Renal cortical epithelial cell (primary cell): Measurements from ENCODE around the gene ADAM12. TPM values are rescaled to one million over a fixed set of nuclear protein-coding genes. Genes with fewer than 3 reads are reported as not detected.

Source experiments
- DNase-seq: peaks from one replicate; pipeline ENCODE4 v3.0.0-alpha.2; 2011; ENCODE audit warnings: low read depth
- total RNA-seq: library from RNA; depleted of rRNA; stranded (reverse); fragments of >200 nt; gene quantifications from 2 replicates; pipeline ENCODE4 v1.2.3, GENCODE V29; 2014

The ADAM12 gene
- total RNA-seq, 1 donor from 2014 or later = 19.4 TPM

DNA sequence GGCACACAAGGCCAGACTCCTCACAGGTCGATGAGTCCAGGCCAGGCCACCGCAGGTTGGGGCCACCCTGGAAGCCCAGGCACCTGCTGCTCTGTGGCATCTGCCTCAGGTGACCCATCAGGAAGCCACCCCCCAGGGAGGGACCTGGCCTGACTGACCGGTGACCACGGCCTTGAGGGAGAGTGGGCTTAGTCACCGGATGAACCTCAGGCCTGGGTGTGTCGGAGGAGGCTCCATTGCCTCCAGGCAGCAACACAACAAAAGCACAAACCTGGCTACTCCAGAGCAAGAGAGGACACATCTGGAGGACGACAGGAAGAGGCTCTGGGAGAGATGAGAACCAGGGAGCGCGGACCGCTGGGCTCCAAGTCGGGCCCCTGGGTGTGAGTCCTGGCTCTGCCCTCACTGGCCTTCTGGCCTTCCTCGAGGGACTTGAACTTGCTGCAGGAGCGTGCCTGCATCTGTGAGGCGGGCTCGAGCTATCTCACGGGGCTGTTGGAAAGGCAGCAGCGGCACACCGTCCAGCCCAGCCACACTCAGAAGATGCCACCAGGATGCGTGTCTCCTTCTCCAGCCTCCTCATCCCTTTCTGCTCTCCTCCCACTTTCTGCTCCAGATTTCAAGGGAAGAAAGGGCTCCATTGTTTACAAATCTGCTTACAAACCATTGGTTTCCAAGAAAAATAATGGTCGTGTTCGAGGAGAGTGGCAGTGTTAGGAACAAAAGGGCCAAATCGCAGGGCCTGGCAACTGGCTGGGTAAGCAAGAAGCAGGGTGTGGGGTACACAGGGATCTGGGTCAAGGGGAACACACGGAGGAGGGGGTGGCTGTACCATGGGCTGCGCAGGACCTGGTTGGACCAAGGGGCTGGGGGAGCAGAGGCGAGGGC is 152.9 kb downstream of the ADAM12 start:
- no peak for DNase-seq

DNA sequence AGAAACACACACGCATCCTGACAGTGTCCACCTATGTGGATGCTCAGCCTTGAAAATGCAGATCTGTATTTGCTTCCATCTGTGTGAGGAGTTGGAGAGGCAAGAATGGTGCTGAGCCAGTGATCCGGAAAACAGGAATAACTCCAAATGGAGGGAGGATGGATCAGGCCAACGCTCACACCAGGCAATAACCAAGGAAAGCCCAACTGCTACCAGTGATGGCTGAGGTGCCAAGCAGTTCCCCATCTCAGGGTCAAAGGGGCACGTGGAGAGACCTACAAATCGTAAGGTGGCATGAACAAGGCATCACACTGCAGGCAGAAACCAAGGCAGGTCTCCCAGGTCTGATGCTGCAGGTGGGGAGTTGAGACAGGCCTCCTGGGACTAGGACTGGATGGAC is 153.6 kb downstream of the ADAM12 start:
- no peak for DNase-seq

- DNase-seq = no peak
Observed at GRCh38 chr10:126233182-126234148, 154.8 kb downstream of the ADAM12 start.

DNA sequence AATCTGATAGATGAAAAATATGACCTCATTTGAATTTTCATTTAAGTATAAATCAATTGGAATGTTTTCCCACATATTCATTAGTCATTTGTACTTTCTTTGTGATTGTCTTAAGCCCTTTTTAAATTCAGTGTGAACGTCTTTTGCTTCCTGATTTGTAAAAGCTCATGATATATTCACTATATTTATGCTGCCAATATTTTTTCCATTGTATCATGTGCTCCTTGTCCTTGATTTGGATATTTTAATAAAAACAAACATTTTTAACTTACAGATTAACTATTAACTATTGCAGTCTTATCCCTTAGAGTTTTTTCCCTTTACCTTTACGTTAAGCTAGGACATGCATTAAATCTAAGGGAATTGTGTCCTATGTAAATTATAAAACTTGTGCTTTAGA is 157.7 kb downstream of the ADAM12 start:
- no peak for DNase-seq

- DNase-seq = peak; percentile 33
Observed at GRCh38 chr10:126229686-126230085, 158.6 kb downstream of the ADAM12 start.

DNA sequence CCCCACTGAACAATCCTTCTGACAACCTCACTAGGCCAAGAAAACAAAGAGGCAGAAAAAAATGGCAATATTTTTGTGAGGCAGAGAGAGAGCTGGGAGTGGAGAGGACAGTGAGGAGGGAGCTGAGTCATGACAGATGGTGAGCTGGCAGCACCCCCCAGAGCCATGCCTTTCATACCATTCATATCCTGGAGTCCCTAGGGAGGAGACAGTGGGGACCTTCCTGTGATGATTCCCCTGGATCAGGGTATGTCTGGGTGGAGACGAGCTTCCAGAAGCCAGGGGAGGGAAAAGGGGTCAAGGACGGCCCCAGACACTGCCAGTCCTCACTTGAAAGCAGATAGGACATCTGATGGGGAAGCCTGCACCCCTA is 160.5 kb downstream of the ADAM12 start:
- DNase-seq = peak; percentile 75

- DNase-seq = no peak
Observed at GRCh38 chr10:126226988-126227761, 161.1 kb downstream of the ADAM12 start.

GRCh38 chr10:126226205-126226604 is 162.1 kb downstream of the ADAM12 start:
- DNase-seq = no peak

- peak; percentile 25 for DNase-seq
Observed at GRCh38 chr10:126225672-126226008, 162.6 kb downstream of the ADAM12 start.

DNA sequence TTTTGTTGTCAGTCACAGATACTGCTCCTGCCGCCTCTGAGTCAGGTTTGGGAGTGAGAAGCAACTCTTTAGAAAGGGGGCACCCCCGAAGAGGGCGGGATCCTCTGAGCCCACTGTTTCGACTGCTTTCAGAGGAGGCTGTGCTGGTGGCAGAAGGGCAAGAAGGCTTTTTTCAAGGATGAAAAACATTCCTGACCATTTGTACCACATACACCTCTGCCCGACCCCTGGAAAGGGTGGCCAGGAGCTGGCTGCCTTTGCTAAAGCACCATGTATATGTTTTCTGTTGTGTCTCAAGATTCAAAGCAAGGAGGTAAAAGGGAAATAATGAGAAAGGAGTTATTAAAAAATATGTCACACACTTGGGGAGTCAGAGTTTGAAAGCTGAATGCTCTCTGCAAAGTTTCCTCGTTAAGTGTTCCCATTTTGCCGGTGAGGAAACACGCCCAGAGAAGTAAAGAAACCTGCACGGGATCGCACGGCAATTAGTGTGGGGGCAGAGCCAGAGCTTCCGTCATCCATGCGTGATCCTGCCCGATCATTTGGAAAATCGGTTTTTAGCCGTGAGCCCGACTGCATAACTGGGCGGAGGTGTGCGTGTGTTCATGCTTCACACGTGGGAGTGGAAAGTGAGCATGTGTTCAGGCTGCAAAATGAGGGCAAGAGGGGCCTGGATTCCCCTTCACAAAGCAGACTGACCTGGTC is 163.2 kb downstream of the ADAM12 start:
- DNase-seq = no peak

- DNase-seq = no peak
Observed at GRCh38 chr10:126223512-126224067, 164.7 kb downstream of the ADAM12 start.

DNA sequence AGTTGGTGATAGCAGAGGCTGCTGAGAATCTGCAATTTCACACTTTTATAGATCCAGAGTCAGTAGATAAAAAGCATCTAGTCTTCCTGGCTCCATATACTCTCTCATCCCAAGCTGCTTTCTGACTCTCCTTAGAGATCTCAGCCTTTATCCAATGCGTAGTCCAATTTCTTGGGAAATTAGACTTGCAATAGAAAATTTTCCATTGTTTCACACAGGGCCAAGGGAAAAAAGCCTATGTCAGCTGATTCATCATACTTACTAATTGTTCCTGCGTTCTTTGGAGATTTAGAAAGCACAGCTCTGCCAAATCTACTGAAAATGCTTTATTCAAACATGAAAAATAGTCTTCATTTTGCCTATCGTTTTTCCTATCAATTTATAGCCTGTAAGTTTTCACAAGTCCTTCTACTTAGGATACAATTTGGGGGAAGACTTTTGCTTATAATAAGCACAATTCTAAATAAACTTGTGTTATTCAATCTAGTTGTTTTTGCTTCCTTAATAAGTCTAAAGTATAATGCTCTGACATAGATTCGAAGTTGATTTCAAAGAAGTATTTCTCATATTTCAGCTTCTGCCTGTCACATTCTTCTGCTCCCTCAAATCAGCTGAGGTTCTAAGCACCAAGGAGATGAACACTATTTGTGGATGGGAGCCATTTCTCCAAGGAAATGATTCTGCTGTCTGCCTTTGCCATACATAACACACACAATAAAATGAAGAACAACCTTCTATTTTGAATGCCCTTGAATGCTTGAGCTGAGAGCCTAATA is 165.4 kb downstream of the ADAM12 start:
- no peak for DNase-seq

- DNase-seq = no peak
Observed at GRCh38 chr10:126221874-126222273, 166.4 kb downstream of the ADAM12 start.

DNA sequence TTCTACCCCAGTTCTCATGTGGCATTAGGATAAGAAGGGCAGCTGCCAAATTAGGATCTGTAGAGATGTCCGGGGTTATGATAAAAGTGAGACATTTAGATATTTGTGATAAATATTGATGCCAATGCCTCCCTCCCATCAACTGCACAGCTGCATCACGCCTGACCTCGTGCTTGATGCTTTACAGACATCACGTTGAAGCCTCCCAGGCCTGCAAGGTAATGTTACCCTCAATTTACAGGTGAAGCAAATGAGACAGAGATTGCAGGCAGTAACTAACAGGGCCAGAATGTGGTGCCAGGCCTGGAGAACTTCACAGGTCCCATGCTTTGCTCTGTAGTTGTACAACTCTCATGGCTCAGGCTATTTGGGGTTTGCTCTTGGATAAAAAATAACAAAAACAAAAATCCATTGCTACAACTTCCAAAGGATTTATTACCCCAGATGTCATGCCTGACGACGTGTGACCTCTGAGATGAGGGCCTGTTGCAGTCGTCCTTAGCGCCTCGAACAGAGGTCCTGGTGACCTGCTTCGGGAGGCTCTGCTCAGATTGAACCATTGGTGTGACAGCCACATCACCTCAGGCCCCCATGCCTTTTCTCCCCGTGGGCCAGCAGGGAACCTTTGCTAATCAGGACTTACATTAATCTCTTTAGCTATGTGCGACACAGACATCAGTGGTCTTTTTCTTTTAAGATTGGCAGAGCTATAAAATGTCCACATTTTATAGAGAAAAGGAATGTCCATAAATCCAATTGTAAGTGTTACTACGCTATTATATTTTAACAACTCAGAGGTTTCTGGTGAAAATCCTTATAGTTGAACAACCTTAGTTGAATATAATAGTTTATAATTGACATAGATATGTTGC is 169.3 kb downstream of the ADAM12 start:
- no peak for DNase-seq

- no peak for DNase-seq
Observed at GRCh38 chr10:126218174-126218573, 170.1 kb downstream of the ADAM12 start.

DNA sequence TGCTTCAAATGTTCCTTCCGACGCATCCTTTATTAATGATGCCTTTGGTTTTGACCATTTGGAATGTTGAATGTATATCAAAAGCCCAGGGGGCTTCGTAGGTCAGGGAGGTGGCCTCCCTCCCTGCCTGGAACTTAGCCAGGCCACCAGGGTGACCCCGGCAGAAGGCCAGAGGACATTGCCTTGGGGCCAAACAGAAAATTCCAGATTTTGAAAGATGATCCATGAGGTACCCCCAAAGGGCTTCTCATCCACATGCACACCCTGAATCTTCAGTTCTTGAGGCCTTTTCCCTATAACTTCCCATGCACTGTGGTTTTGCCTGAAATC is 171.7 kb downstream of the ADAM12 start:
- DNase-seq = no peak

GRCh38 chr10:126215746-126216631 is 172.3 kb downstream of the ADAM12 start:
- DNase-seq = peak; percentile 19

GRCh38 chr10:126214679-126215078 is 173.6 kb downstream of the ADAM12 start:
- DNase-seq = no peak
